ENCODE measurements around the gene EGFL8.

Gene EGFL8

GRCh38 chr6:32212076-32212760, 47.8 kb downstream of the EGFL8 start:
- DNase-seq (ENCODE audit: low read depth) = no peak
- no peak overlapping the region for H3K4me3 ChIP-seq (ENCODE audit: low read depth, low read length)

GRCh38 chr6:32213649-32214048, 49.3 kb downstream of the EGFL8 start:
- DNase-seq (ENCODE audit: low read depth) = no peak
- no peak overlapping the region for H3K4me3 ChIP-seq (ENCODE audit: low read depth, low read length)

GRCh38 chr6:32214126-32214525, 49.7 kb downstream of the EGFL8 start:
- H3K4me3 ChIP-seq (ENCODE audit: low read depth, low read length) = no peak overlapping the region
- DNase-seq (ENCODE audit: low read depth) = no peak

DNA sequence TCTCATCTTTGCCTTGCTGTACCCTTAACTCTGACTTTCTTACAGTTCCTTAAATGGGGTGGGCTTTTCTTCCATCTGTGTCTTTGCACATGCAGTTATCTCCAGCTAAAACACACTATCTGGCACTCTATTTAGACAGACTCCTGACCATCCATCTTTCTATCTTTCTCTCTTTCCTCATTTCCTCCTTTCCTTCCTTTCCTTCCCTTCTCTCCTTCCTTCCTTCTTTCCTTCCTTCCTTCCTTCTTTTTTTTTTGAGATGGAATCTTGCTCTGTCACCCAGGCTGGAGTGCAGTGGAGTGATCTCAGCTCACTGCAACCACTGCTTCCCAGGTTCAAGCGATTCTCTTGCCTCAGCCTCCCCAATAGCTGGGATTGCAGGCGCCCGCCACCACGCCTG, 51.2 kb downstream of the EGFL8 start:
- DNase-seq (ENCODE audit: low read depth) = no peak
- no peak overlapping the region for H3K4me3 ChIP-seq (ENCODE audit: low read depth, low read length)

- H3K4me3 ChIP-seq (ENCODE audit: low read depth, low read length) = no peak overlapping the region
- no peak for DNase-seq (ENCODE audit: low read depth)
Observed at GRCh38 chr6:32216285-32216684, 51.9 kb downstream of the EGFL8 start.

DNA sequence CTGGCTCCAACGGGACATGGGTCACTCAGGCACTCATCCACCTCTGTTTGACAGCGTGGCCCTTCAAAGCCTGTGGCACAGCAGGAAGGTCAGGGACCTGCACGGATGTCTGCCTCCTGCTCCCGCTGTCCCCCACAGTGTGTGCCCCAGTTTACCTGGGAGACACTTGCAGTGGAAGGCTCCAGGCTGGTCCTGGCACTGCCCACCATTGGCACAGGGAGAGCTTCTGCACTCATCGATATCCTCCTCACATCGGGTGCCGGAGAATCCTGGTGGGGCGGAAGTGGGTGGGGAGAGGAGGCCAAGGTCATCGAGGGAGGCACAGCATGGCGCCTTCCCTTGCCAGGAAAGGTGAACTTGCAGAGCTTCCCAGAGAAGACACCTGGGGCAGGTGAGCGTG, 52.6 kb downstream of the EGFL8 start:
- no peak for DNase-seq (ENCODE audit: low read depth)
- no peak overlapping the region for H3K4me3 ChIP-seq (ENCODE audit: low read depth, low read length)

Data from skeletal muscle cell (primary cell).